Esophagus squamous epithelium (tissue), 4 donors: ENCODE results near the gene CFAP65.

Experiments
- CTCF ChIP-seq, 6 experiments: fragments of 450-650 bp in 4 of 6; fragments of 200-600 bp in 2 of 6; sonication (generic) in 2 of 6; IDR thresholded peaks; one replicate each; pipeline ENCODE4 v1.5.1; 2016 to 2019; ENCODE audit warnings: antibody characterized with exemption in 6 of 6, mild to moderate bottlenecking in 4 of 6, moderate library complexity in 4 of 6
- POLR2A ChIP-seq, 4 donors: fragments of 450-650 bp; IDR thresholded peaks; one replicate each; pipeline ENCODE4 v1.6.1; 2017; ENCODE audit warnings: antibody characterized with exemption in 4 of 4, mild to moderate bottlenecking in 4 of 4, moderate library complexity in 3 of 4

GRCh38 chr2:219079417-219079816 lies 38.1 kb upstream of the CFAP65 start:
- TF ChIP-seq CTCF (IDR thresholded peaks at IDR 0.05), result no peak
- no peak for TF ChIP-seq POLR2A (IDR thresholded peaks at IDR 0.05)
